HG02642 (cell line): Measurements from ENCODE around the gene TDG.
"Not testable (repeated sequence)": the region's sequence is repeated elsewhere in the genome, so short reads cannot be mapped to it uniquely, and the experiment has no call there.

ENCODE experiments used
- ATAC-seq: cut with Tn5 transposase; IDR thresholded peaks from one replicate; pipeline ENCODE4 v1.9.1; 2021; ENCODE audit warnings: mild to moderate bottlenecking; ENCODE audit not compliant: unreplicated experiment, poor library complexity

The TDG gene

GRCh38 chr12:104011253-104011652 is 45.6 kb downstream of the TDG start:
- no peak for ATAC-seq

- no peak for ATAC-seq
These were observed 46.7 kb downstream of the TDG start for GRCh38 chr12:104012331-104012730.

- ATAC-seq: not testable (repeated sequence)
These were observed 56.2 kb downstream of the TDG start for GRCh38 chr12:104021862-104022261.

GRCh38 chr12:104022786-104023185 is 57.1 kb downstream of the TDG start:
- ATAC-seq: no peak

GRCh38 chr12:104023710-104024109 is 58.0 kb downstream of the TDG start:
- ATAC-seq: no peak

- no peak for ATAC-seq
These were observed 58.7 kb downstream of the TDG start for GRCh38 chr12:104024348-104024747.

- no peak for ATAC-seq
These were observed 60.1 kb downstream of the TDG start for GRCh38 chr12:104025771-104026170.

GRCh38 chr12:104026841-104027599 is 61.3 kb downstream of the TDG start:
- no peak for ATAC-seq

GRCh38 chr12:104030596-104030995 is 64.9 kb downstream of the TDG start:
- ATAC-seq: not testable (repeated sequence)

- not testable (repeated sequence) for ATAC-seq
These were observed 70.5 kb downstream of the TDG start for GRCh38 chr12:104036143-104036542.
